K562 (cell line): ENCODE results near the gene SEC22B. TPM values are rescaled to one million over a fixed set of nuclear protein-coding genes. Genes with fewer than 3 reads are reported as not detected.

Experiments used
- ARNT ChIP-seq, 2 experiments: fragments of 450-650 bp; IDR thresholded peaks; 2 replicates each; pipeline ENCODE4 v1.6.1; 2016; ENCODE audit warnings: mild to moderate bottlenecking in 1 of 2
- BCL6 ChIP-seq: fragments of 250-450 bp; sonication (Bioruptor Pico); IDR thresholded peaks from 2 replicates; pipeline ENCODE4 v1.4.0; 2020
- CBX1 ChIP-seq: sonication (generic); IDR thresholded peaks from 2 replicates; pipeline ENCODE4 v1.6.1; 2016; ENCODE audit warnings: antibody characterized with exemption, low read depth, mild to moderate bottlenecking
- CEBPB ChIP-seq: fragments of 450-650 bp; IDR thresholded peaks from 2 replicates; pipeline ENCODE4 v1.6.1; 2016; ENCODE audit warnings: missing genetic modification characterization, missing compliant biosample characterization
- CSDE1 ChIP-seq, 2 experiments: fragments of 450-650 bp; IDR thresholded peaks; 2 replicates each; pipeline ENCODE4 v1.6.1; 2016; ENCODE audit warnings: mild to moderate bottlenecking in 1 of 2
- CXXC5 ChIP-seq: fragments of 250-450 bp; sonication (Bioruptor Pico); IDR thresholded peaks from 2 replicates; pipeline ENCODE4 v1.8.0; 2022; ENCODE audit warnings: inconsistent platforms, mild to moderate bottlenecking, moderate library complexity
- EP400 ChIP-seq: fragments of 450-650 bp; IDR thresholded peaks from 2 replicates; pipeline ENCODE4 v1.6.1; 2017; ENCODE audit warnings: antibody characterized with exemption, mild to moderate bottlenecking, moderate library complexity
- ETS2 ChIP-seq: IDR thresholded peaks from 2 replicates; pipeline ENCODE4 v1.6.1; 2016; ENCODE audit warnings: borderline replicate concordance, missing genetic modification characterization, mild to moderate bottlenecking, moderate library complexity, missing compliant biosample characterization; ENCODE audit not compliant: poor library complexity, severe bottlenecking
- FOS ChIP-seq: IDR thresholded peaks from 3 replicates; pipeline ENCODE4 v1.6.1; 2011; ENCODE audit not compliant: insufficient read length; ENCODE audit errors: extremely low read depth
- GATAD2A ChIP-seq: fragments of 450-650 bp; IDR thresholded peaks from 2 replicates; pipeline ENCODE4 v1.6.1; 2017
- GTF2E2 ChIP-seq: fragments of 200-800 bp; sonication (Bioruptor generic); IDR thresholded peaks from 2 replicates; pipeline ENCODE4 v1.6.1; 2016; ENCODE audit warnings: missing genetic modification characterization, missing compliant biosample characterization
- HNRNPK ChIP-seq: fragments of 200-400 bp; formaldehyde crosslinking; IDR thresholded peaks from one replicate; pipeline ENCODE4 v1.6.1; 2018; ENCODE audit warnings: mild to moderate bottlenecking, low read depth, low read length; ENCODE audit not compliant: poor library complexity, severe bottlenecking
- MBD2 ChIP-seq: sonication (generic); IDR thresholded peaks from 2 replicates; pipeline ENCODE4 v1.6.1; 2016; ENCODE audit warnings: low read depth, borderline replicate concordance
- MIER1 ChIP-seq: fragments of 450-650 bp; IDR thresholded peaks from 2 replicates; pipeline ENCODE4 v1.6.1; 2016; ENCODE audit warnings: antibody characterized with exemption, mild to moderate bottlenecking, low read depth
- NFYB ChIP-seq: IDR thresholded peaks from 2 replicates; pipeline ENCODE4 v1.6.1; 2011; ENCODE audit warnings: mild to moderate bottlenecking, moderate library complexity; ENCODE audit not compliant: insufficient read length; ENCODE audit errors: extremely low read depth
- NR2C1 ChIP-seq, 2 experiments: fragments of 450-650 bp; IDR thresholded peaks; 2 replicates each; pipeline ENCODE4 v1.6.1; 2017; ENCODE audit warnings: mild to moderate bottlenecking in 2 of 2, antibody characterized with exemption in 1 of 2, inconsistent platforms in 1 of 2, missing compliant biosample characterization in 1 of 2, missing genetic modification characterization in 1 of 2
- NRF1 ChIP-seq, 2 experiments: fragments of 450-650 bp; IDR thresholded peaks in 1 of 2; conservative IDR thresholded peaks in 1 of 2; 2 replicates each; pipeline ENCODE4 v1.6.1; 2014; ENCODE audit warnings: mild to moderate bottlenecking in 2 of 2
- NUFIP1 ChIP-seq: fragments of 450-650 bp; IDR thresholded peaks from 2 replicates; pipeline ENCODE4 v1.6.1; 2018; ENCODE audit not compliant: partially characterized antibody
- POLR2G ChIP-seq: fragments of 200-400 bp; formaldehyde crosslinking; IDR thresholded peaks from 2 replicates; pipeline ENCODE4 v1.6.1; 2017; ENCODE audit warnings: low read depth, mild to moderate bottlenecking, antibody characterized with exemption, low read length, moderate library complexity
- SOX6 ChIP-seq: fragments of 450-650 bp; IDR thresholded peaks from 2 replicates; pipeline ENCODE4 v1.6.1; 2014; ENCODE audit warnings: mild to moderate bottlenecking
- SP1 ChIP-seq: sonication (generic); formaldehyde crosslinking; IDR thresholded peaks from 2 replicates; pipeline ENCODE4 v1.8.1; 2022; ENCODE audit warnings: mild to moderate bottlenecking, missing genetic modification reagents
- STAT5A ChIP-seq: IDR thresholded peaks from 2 replicates; pipeline ENCODE4 v1.6.1; 2012; ENCODE audit warnings: low read length, inconsistent platforms, borderline replicate concordance
- TAF9B ChIP-seq: fragments of 450-650 bp; IDR thresholded peaks from 2 replicates; pipeline ENCODE4 v1.6.1; 2018; ENCODE audit warnings: mild to moderate bottlenecking; ENCODE audit not compliant: partially characterized antibody
- TGIF2 ChIP-seq: sonication (generic); formaldehyde crosslinking; IDR thresholded peaks from 2 replicates; pipeline ENCODE4 v1.8.1; 2022; ENCODE audit warnings: mild to moderate bottlenecking, missing genetic modification reagents, moderate library complexity
- XRCC3 ChIP-seq: fragments of 450-650 bp; IDR thresholded peaks from 2 replicates; pipeline ENCODE4 v1.6.1; 2017; ENCODE audit warnings: mild to moderate bottlenecking, moderate library complexity
- ZNF12 ChIP-seq: sonication (generic); formaldehyde crosslinking; IDR thresholded peaks from 2 replicates; pipeline ENCODE4 v1.4.0; 2020; ENCODE audit warnings: mild to moderate bottlenecking, missing genetic modification reagents
- ZNF79 ChIP-seq: fragments of 250-450 bp; sonication (Bioruptor Pico); IDR thresholded peaks from 2 replicates; pipeline ENCODE4 v1.4.0; 2020; ENCODE audit warnings: low read depth, mild to moderate bottlenecking, moderate library complexity
- ZZZ3 ChIP-seq: fragments of 450-650 bp; IDR thresholded peaks from 2 replicates; pipeline ENCODE4 v1.6.1; 2016; ENCODE audit warnings: antibody characterized with exemption, mild to moderate bottlenecking, moderate library complexity
- polyA plus RNA-seq, 8 experiments: library from polyadenylated mRNA; depleted of rRNA in 4 of 8; stranded (reverse) in 5 of 8; unstranded in 3 of 8; fragments of >200 nt; fragmentation: Nextera tagmentation in 2 of 8; fragmentation: Illumina TruSeq in 1 of 8; extraction: Ambion mirVana in 2 of 8; extraction: Trizol in 1 of 8; gene quantifications; 2 replicates each; pipeline versions ENCODE4 v1.2.1 to v1.2.3, GENCODE V29; 2011 to 2014; ENCODE audit warnings: inconsistent platforms in 1 of 8, missing spikeins in 1 of 8
- total RNA-seq, 7 experiments: library from RNA; depleted of rRNA in 6 of 7; stranded (reverse); fragments of >200 nt in 6 of 7; fragmentation: Illumina TruSeq in 2 of 7; extraction: Trizol in 2 of 7; gene quantifications; 2 replicates each; pipeline versions ENCODE4 v1.2.1 to v1.2.3, GENCODE V29; 2011 to 2021; ENCODE audit warnings: low replicate concordance in 1 of 7
- TF ChIP-seq, protein P1 (sequence below): fragments of 250-450 bp; sonication (Bioruptor Pico); IDR thresholded peaks from 2 replicates; pipeline ENCODE4 v1.4.0; 2020; ENCODE audit warnings: mild to moderate bottlenecking
- TF ChIP-seq, protein P2 (sequence below): fragments of 450-650 bp; IDR thresholded peaks from 2 replicates; pipeline ENCODE4 v1.6.1; 2016; ENCODE audit warnings: missing biosample characterization, missing genetic modification characterization

The SEC22B gene
- total and polyA plus RNA-seq, 9 of the 15 experiments (the other 6 are each of a cell fraction or from before 2014, with no cell fraction given), result 13.1 to 40.3 (median 23.5) TPM

DNA sequence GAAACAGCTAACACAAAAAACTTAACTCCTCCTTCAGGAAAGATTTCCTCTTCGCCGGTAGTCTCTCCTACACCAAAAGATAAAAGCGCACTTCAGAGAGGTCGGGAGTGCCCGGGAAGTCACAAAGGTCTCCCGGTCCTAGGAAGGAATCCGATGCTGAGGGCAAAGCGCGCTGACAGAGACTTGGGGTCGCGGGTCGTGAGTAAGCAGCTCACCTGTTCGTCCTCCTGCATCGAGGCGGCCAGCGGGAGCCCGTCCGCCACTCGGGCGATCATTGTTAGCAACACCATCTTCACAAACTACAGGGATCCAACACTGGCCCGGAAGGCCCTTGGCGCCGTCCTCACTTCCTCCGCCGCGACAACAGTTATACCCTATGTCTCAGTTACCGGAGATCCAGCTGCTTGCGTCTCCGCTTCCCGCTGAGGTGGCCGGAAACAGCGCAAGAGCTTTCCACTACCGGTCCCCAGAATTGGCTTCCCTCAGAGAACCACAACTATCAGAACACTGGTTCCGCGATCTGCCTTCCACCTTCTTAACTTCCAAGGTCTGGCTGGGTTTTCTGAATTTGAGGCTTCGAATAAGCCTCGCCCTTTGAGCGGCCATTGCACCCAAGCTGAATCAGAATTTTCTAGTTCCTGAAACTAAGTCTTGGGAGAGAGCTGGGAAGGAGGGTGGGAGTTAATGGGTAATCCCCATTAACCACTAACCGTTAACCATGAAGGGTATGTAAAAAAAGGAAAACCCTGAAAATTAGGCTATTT, at the start of gene SEC22B (continued):
- TF ChIP-seq, protein P1, sequence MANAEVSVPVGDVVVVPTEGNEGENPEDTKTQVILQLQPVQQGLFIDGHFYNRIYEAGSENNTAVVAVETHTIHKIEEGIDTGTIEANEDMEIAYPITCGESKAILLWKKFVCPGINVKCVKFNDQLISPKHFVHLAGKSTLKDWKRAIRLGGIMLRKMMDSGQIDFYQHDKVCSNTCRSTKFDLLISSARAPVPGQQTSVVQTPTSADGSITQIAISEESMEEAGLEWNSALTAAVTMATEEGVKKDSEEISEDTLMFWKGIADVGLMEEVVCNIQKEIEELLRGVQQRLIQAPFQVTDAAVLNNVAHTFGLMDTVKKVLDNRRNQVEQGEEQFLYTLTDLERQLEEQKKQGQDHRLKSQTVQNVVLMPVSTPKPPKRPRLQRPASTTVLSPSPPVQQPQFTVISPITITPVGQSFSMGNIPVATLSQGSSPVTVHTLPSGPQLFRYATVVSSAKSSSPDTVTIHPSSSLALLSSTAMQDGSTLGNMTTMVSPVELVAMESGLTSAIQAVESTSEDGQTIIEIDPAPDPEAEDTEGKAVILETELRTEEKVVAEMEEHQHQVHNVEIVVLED (CRISPR knock-in tag), result peak; percentile 45
- peak; percentile 95 for TF ChIP-seq SP1 (CRISPR knock-in tag)
- no peak for TF ChIP-seq HNRNPK
- TF ChIP-seq NR2C1 (IDR thresholded peaks at IDR 0.05), result peak; percentile 70
- peak; percentile 83 for TF ChIP-seq NR2C1 (tag; IDR thresholded peaks at IDR 0.05)
- no peak; the same call in 1 of the 2 replicates for TF ChIP-seq TGIF2 (CRISPR knock-in tag)
- TF ChIP-seq CBX1, result peak; percentile 99
- TF ChIP-seq BCL6 (CRISPR knock-in tag), result no peak
- TF ChIP-seq, protein P2, sequence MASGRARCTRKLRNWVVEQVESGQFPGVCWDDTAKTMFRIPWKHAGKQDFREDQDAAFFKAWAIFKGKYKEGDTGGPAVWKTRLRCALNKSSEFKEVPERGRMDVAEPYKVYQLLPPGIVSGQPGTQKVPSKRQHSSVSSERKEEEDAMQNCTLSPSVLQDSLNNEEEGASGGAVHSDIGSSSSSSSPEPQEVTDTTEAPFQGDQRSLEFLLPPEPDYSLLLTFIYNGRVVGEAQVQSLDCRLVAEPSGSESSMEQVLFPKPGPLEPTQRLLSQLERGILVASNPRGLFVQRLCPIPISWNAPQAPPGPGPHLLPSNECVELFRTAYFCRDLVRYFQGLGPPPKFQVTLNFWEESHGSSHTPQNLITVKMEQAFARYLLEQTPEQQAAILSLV (tag), result no peak
- TF ChIP-seq GTF2E2 (tag), result peak; percentile 95
- TF ChIP-seq NFYB, result no peak
- TF ChIP-seq CEBPB (tag), result no peak
- TF ChIP-seq ETS2 (tag), result no peak
- TF ChIP-seq XRCC3, result no peak
- TF ChIP-seq MIER1, result no peak
- peak; percentile 70; the same call in 1 of the 2 replicates for TF ChIP-seq STAT5A
- peak; percentile 74; the same call in 1 of the 2 replicates for TF ChIP-seq ZZZ3
- TF ChIP-seq TAF9B, result peak; percentile 96
- TF ChIP-seq CSDE1 (IDR thresholded peaks at IDR 0.05), result 0 out of 4 replicates have a peak, but pooled peaks of 1 of the 2 experiments have one; percentile 44
- TF ChIP-seq ZNF79 (CRISPR knock-in tag), result no peak
- TF ChIP-seq NRF1 (conservative IDR thresholded peaks at IDR 0.05 in 1 of 2, IDR thresholded peaks at IDR 0.05 in 1 of 2), result peak in 1 of 2 experiments; percentile 45; a peak in 1 of 4 replicates
- TF ChIP-seq EP400, result peak; percentile 99
- peak; percentile 88 for TF ChIP-seq NUFIP1
- TF ChIP-seq CXXC5 (CRISPR knock-in tag), result peak; percentile 89
- no peak for TF ChIP-seq ZNF12
- TF ChIP-seq MBD2, result peak; percentile 87
- TF ChIP-seq SOX6, result peak; percentile 76
- TF ChIP-seq ARNT (IDR thresholded peaks at IDR 0.05), result peak; percentile 89 to 93
- no peak for TF ChIP-seq FOS
- TF ChIP-seq POLR2G, result peak; percentile 94
- TF ChIP-seq GATAD2A, result peak; percentile 80
